H9 (cell line): ENCODE measurements around the gene CXXC5. TPM values are rescaled to one million over a fixed set of nuclear protein-coding genes. Genes with fewer than 3 reads are reported as not detected.

Experiments used
- DNase-seq: peaks from one replicate; pipeline ENCODE4 v3.0.0-alpha.2; 2017
- H2AFZ ChIP-seq: one replicate; pipeline ENCODE4 v1.6.1; 2013; ENCODE audit warnings: mild to moderate bottlenecking, low read length, control low read depth, moderate library complexity
- H2AK5ac ChIP-seq: 2 replicates; pipeline ENCODE4 v1.6.1; 2013; ENCODE audit warnings: low read length, control low read depth, mixed read lengths; ENCODE audit not compliant: insufficient read length
- H2BK120ac ChIP-seq: one replicate; pipeline ENCODE4 v1.6.1; 2013; ENCODE audit warnings: low read depth, mild to moderate bottlenecking, low read length, control low read depth, inconsistent platforms; ENCODE audit not compliant: poor library complexity, severe bottlenecking
- H2BK12ac ChIP-seq: 2 replicates; pipeline ENCODE4 v1.6.1; 2013; ENCODE audit warnings: low read length, control low read depth, mixed read lengths, low read depth; ENCODE audit not compliant: insufficient read length
- H2BK15ac ChIP-seq: 2 replicates; pipeline ENCODE4 v1.6.1; 2013; ENCODE audit warnings: low read depth, low read length, control low read depth
- H2BK20ac ChIP-seq: one replicate; pipeline ENCODE4 v1.6.1; 2013; ENCODE audit warnings: low read depth, mild to moderate bottlenecking, low read length, control low read depth, inconsistent platforms; ENCODE audit not compliant: poor library complexity, severe bottlenecking
- H2BK5ac ChIP-seq: 2 replicates; pipeline ENCODE4 v1.6.1; 2013; ENCODE audit warnings: low read length, control low read depth, mixed read lengths; ENCODE audit not compliant: insufficient read length
- H3K14ac ChIP-seq: 2 replicates; pipeline ENCODE4 v1.6.1; 2013; ENCODE audit warnings: low read length, control low read depth; ENCODE audit not compliant: insufficient read depth
- H3K18ac ChIP-seq: 2 replicates; pipeline ENCODE4 v1.6.1; 2013; ENCODE audit warnings: low read depth, mild to moderate bottlenecking, mixed read lengths, low read length, control low read depth; ENCODE audit not compliant: insufficient read length
- H3K23ac ChIP-seq: 2 replicates; pipeline ENCODE4 v1.6.1; 2013; ENCODE audit warnings: low read length, control low read depth, mixed read lengths, low read depth; ENCODE audit not compliant: insufficient read length
- H3K23me2 ChIP-seq: 2 replicates; pipeline ENCODE4 v1.6.1; 2013; ENCODE audit warnings: low read depth, mild to moderate bottlenecking, mixed read lengths, low read length, control low read depth; ENCODE audit not compliant: insufficient read length, poor library complexity, severe bottlenecking
- H3K27ac ChIP-seq: 2 replicates; pipeline ENCODE4 v1.5.1; 2013; ENCODE audit warnings: low read length, control low read depth, mixed read lengths, low read depth; ENCODE audit not compliant: insufficient read length
- H3K27me3 ChIP-seq: 2 replicates; pipeline ENCODE4 v1.6.1; 2013; ENCODE audit warnings: low read length, control low read depth, inconsistent platforms; ENCODE audit not compliant: insufficient read depth
- H3K4ac ChIP-seq: 2 replicates; pipeline ENCODE4 v1.6.1; 2013; ENCODE audit warnings: low read depth, mild to moderate bottlenecking, control low read depth, inconsistent platforms, low read length, moderate library complexity
- H3K4me1 ChIP-seq: 2 replicates; pipeline ENCODE4 v1.6.1; 2013; ENCODE audit warnings: low read length, control low read depth, inconsistent platforms; ENCODE audit not compliant: insufficient read depth
- H3K4me2 ChIP-seq: 2 replicates; pipeline ENCODE4 v1.6.1; 2013; ENCODE audit warnings: low read length, control low read depth, mixed read lengths; ENCODE audit not compliant: insufficient read length, insufficient read depth
- H3K56ac ChIP-seq: 2 replicates; pipeline ENCODE4 v1.6.1; 2013; ENCODE audit warnings: low read depth, mild to moderate bottlenecking, mixed read lengths, low read length, control low read depth; ENCODE audit not compliant: insufficient read length
- H3K79me1 ChIP-seq: 2 replicates; pipeline ENCODE4 v1.6.1; 2013; ENCODE audit warnings: low read depth, mild to moderate bottlenecking, moderate library complexity, low read length, control low read depth, inconsistent platforms; ENCODE audit not compliant: insufficient read depth, poor library complexity, severe bottlenecking
- H3K79me2 ChIP-seq: 2 replicates; pipeline ENCODE4 v1.6.1; 2013; ENCODE audit warnings: low read length, control low read depth, inconsistent platforms; ENCODE audit not compliant: insufficient read depth
- H3K9ac ChIP-seq: 2 replicates; pipeline ENCODE4 v1.6.1; 2013; ENCODE audit warnings: low read length, control low read depth, mixed read lengths; ENCODE audit not compliant: insufficient read length; ENCODE audit errors: extremely low read depth
- H3K9me3 ChIP-seq: one replicate; pipeline ENCODE4 v1.6.1; 2013; ENCODE audit warnings: low read depth, low read length, inconsistent platforms; ENCODE audit not compliant: control insufficient read depth
- H3T11ph ChIP-seq: one replicate; pipeline ENCODE4 v1.6.1; 2013; ENCODE audit warnings: mild to moderate bottlenecking, low read length, control low read depth, inconsistent platforms
- H4K20me1 ChIP-seq: one replicate; pipeline ENCODE4 v1.6.1; 2013; ENCODE audit not compliant: control insufficient read depth, insufficient read length, insufficient read depth
- H4K5ac ChIP-seq: 2 replicates; pipeline ENCODE4 v1.6.1; 2013; ENCODE audit warnings: low read depth, mild to moderate bottlenecking, mixed read lengths, low read length, control low read depth; ENCODE audit not compliant: insufficient read length
- H4K8ac ChIP-seq: replicated peaks from 2 replicates; pipeline ENCODE4 v1.6.1; 2013; ENCODE audit warnings: low read length, control low read depth, mixed read lengths, low read depth; ENCODE audit not compliant: insufficient read length
- H4K91ac ChIP-seq: 2 replicates; pipeline ENCODE4 v1.6.1; 2013; ENCODE audit warnings: low read depth, mild to moderate bottlenecking, moderate library complexity, mixed read lengths, low read length, control low read depth; ENCODE audit not compliant: insufficient read length
- H3K27ac Mint-ChIP-seq, 3 experiments: 2 replicates in 2 of 3; 3 replicates in 1 of 3; pipeline ENCODE4 v1.8.0; 2020 to 2021; ENCODE audit warnings: mixed read lengths in 3 of 3, mild to moderate bottlenecking in 1 of 3, moderate library complexity in 1 of 3
- H3K27me3 Mint-ChIP-seq: 2 replicates; pipeline ENCODE4 v1.8.0; 2021; ENCODE audit warnings: low read depth, mild to moderate bottlenecking, moderate library complexity, mixed read lengths
- H3K36me3 Mint-ChIP-seq, 3 experiments: 2 replicates in 2 of 3; 3 replicates in 1 of 3; pipeline ENCODE4 v1.8.0; 2020 to 2021; ENCODE audit warnings: low read depth in 3 of 3, mixed read lengths in 3 of 3; ENCODE audit not compliant: insufficient read depth in 1 of 3
- H3K4me1 Mint-ChIP-seq, 2 experiments: 2 replicates each; pipeline ENCODE4 v1.8.0; 2020; ENCODE audit warnings: mixed read lengths in 2 of 2
- H3K4me3 Mint-ChIP-seq, 2 experiments: 2 replicates in 1 of 2; 3 replicates in 1 of 2; pipeline ENCODE4 v1.8.0; 2020 to 2021; ENCODE audit warnings: mild to moderate bottlenecking in 2 of 2, mixed read lengths in 2 of 2, moderate library complexity in 1 of 2
- H3K9me3 Mint-ChIP-seq, 2 experiments: 2 replicates in 1 of 2; 3 replicates in 1 of 2; pipeline ENCODE4 v1.8.0; 2020; ENCODE audit warnings: mild to moderate bottlenecking in 2 of 2, mixed read lengths in 2 of 2, moderate library complexity in 1 of 2
- CTCF ChIP-seq: fragments of 200-600 bp; sonication (generic); conservative IDR thresholded peaks from 3 replicates; pipeline ENCODE4 v1.8.0; 2021; ENCODE audit warnings: antibody characterized with exemption, mild to moderate bottlenecking
- WGBS: extraction: QIAGEN DNeasy Blood & Tissue Kit; methylation state at CpG from one replicate; pipeline ENCODE4 v1.1.7; 2013; ENCODE audit warnings: missing lambda C conversion rate, low lambda C conversion rate, mixed read lengths; ENCODE audit not compliant: insufficient read length; ENCODE audit errors: extremely low coverage; 5-methylcytosine and 5-hydroxymethylcytosine counted together
- total RNA-seq: library from RNA; stranded (reverse); gene quantifications from 2 replicates; pipeline ENCODE4 v1.2.1, GENCODE V29; 2021

Gene CXXC5
- total RNA-seq, 1 experiment from 2014 or later, result 105 TPM

GRCh38 chr5:139686356-139686705, 38.2 kb downstream of the CXXC5 start:
- H2BK12ac ChIP-seq, result no peak overlapping the region
- no peak overlapping the region for H3K56ac ChIP-seq
- H3K9ac ChIP-seq, result no peak overlapping the region
- no peak overlapping the region for H2AFZ ChIP-seq
- H3K9me3 Mint-ChIP-seq, result no peaks in the 10 kb centered on the region
- H2BK5ac ChIP-seq, result no peak overlapping the region
- H3K14ac ChIP-seq, result no peak overlapping the region
- H3K9me3 ChIP-seq, result no peaks in the 10 kb centered on the region
- no CpG with 5 or more reads among the region's 5 CpGs for WGBS
- no peak overlapping the region for H3K27ac ChIP-seq
- peaks cover 19% of the 10 kb centered on the region for H3K4me1 ChIP-seq
- H2BK120ac ChIP-seq, result no peak overlapping the region
- no peaks in the 10 kb centered on the region for H3K27me3 ChIP-seq
- no peak overlapping the region for H4K5ac ChIP-seq
- no peak overlapping the region for H3K18ac ChIP-seq
- H3K4me3 Mint-ChIP-seq, result no peak overlapping the region
- no peaks in the 10 kb centered on the region for H3K79me2 ChIP-seq
- no peak overlapping the region for H2BK15ac ChIP-seq
- H3K23ac ChIP-seq, result no peak overlapping the region
- H2AK5ac ChIP-seq, result no peak overlapping the region
- no peak for DNase-seq
- no peak overlapping the region for H3K27ac Mint-ChIP-seq
- TF ChIP-seq CTCF, result no peak
- peaks cover 9% of the 10 kb centered on the region for H3K27me3 Mint-ChIP-seq
- no peak overlapping the region for H3K4ac ChIP-seq
- H3K79me1 ChIP-seq, result no peaks in the 10 kb centered on the region
- H3K4me2 ChIP-seq, result no peak overlapping the region
- no peak overlapping the region for H4K91ac ChIP-seq
- no peaks in the 10 kb centered on the region for H3K23me2 ChIP-seq
- H3T11ph ChIP-seq, result no peak overlapping the region
- peaks cover 21 to 45% (median 22%) of the 10 kb centered on the region in 3 experiments for H3K36me3 Mint-ChIP-seq
- no peak overlapping the region for H4K8ac ChIP-seq
- H2BK20ac ChIP-seq, result no peak overlapping the region
- no peaks in the 10 kb centered on the region for H4K20me1 ChIP-seq
- peaks cover 74 to 90% of the 10 kb centered on the region in 2 experiments for H3K4me1 Mint-ChIP-seq
